ENCODE results near the gene TMEM45B. TPM values are rescaled to one million over a fixed set of nuclear protein-coding genes. Genes with fewer than 3 reads are reported as not detected.
A peak's percentile ranks its signal among the peaks of the same experiment; 100 is the strongest.

TMEM45B gene
- polyA plus RNA-seq (2011; rRNA removed): not detected in 2 replicates
- not detected in 2 replicates for polyA minus RNA-seq (2011; rRNA and poly(A)+ RNA removed)

GRCh38 chr11:129815596-129816461 lies at the start of gene TMEM45B:
TSS of gene TMEM45B (plus strand) at chr11:129815848. CDS start at chr11:129852483, 36,635 bp downstream.
- no peaks in the 10 kb centered on the region for H3K36me3 ChIP-seq (ENCODE audit: control insufficient read depth, insufficient read depth, low read length)
- POLR2A ChIA-PET: no interaction called here
- H3K4me3 ChIP-seq (ENCODE audit: low read depth, low read length): no peak within 1 kb of the TSS
- TF ChIP-seq CTCF (IDR thresholded peaks at IDR 0.05; ENCODE audit: insufficient read depth, low read depth, low read length): no peak
- CTCF ChIA-PET: no interaction called here
- H3K27me3 ChIP-seq (ENCODE audit: control insufficient read depth, insufficient read depth, low read length): peaks cover 9% of the 10 kb centered on the region
- DNase-seq (ENCODE audit: low read depth): no peak

- no peak for DNase-seq (ENCODE audit: low read depth)
- Histone ChIP-seq H3K36me3 (ENCODE audit: control insufficient read depth, insufficient read depth, low read length) (no peaks in the 10 kb centered on the region), H3K27me3 (ENCODE audit: control insufficient read depth, insufficient read depth, low read length) (no peaks in the 10 kb centered on the region), H3K4me3 (ENCODE audit: low read depth, low read length) (no peak overlapping the region)
- CTCF ChIA-PET: interaction anchor here (1.3 kb wide), 1 partner anchor 23 kb away, joined by 4 read pairs; no protein-coding TSS in a partner anchor
- POLR2A ChIA-PET: no interaction called here
- peak; percentile 70 for TF ChIP-seq CTCF (IDR thresholded peaks at IDR 0.05; ENCODE audit: insufficient read depth, low read depth, low read length)
Measured at GRCh38 chr11:129766898-129767604, 48.6 kb upstream of the TMEM45B start.

GRCh38 chr11:129767827-129768226 lies 47.8 kb upstream of the TMEM45B start:
- H3K36me3 ChIP-seq (ENCODE audit: control insufficient read depth, insufficient read depth, low read length): no peaks in the 10 kb centered on the region
- no peak for DNase-seq (ENCODE audit: low read depth)
- POLR2A ChIA-PET: no interaction called here
- H3K4me3 ChIP-seq (ENCODE audit: low read depth, low read length): no peak overlapping the region
- TF ChIP-seq CTCF (IDR thresholded peaks at IDR 0.05; ENCODE audit: insufficient read depth, low read depth, low read length): no peak
- CTCF ChIA-PET: interaction anchor here (0.5 to 1.3 kb wide), 2 partner anchors 364 to 562 kb away, joined by 3 to 5 read pairs; no protein-coding TSS in a partner anchor
- H3K27me3 ChIP-seq (ENCODE audit: control insufficient read depth, insufficient read depth, low read length): no peaks in the 10 kb centered on the region

GRCh38 chr11:129768356-129768755 lies 47.3 kb upstream of the TMEM45B start:
- Histone ChIP-seq H3K27me3 (ENCODE audit: control insufficient read depth, insufficient read depth, low read length) (no peaks in the 10 kb centered on the region), H3K36me3 (ENCODE audit: control insufficient read depth, insufficient read depth, low read length) (no peaks in the 10 kb centered on the region), H3K4me3 (ENCODE audit: low read depth, low read length) (no peak overlapping the region)
- ChIA-PET CTCF (interaction anchor here (0.5 to 1.3 kb wide), 2 partner anchors 364 to 563 kb away, joined by 3 to 5 read pairs; no protein-coding TSS in a partner anchor), POLR2A (no interaction called here)
- TF ChIP-seq CTCF (IDR thresholded peaks at IDR 0.05; ENCODE audit: insufficient read depth, low read depth, low read length): no peak
- DNase-seq (ENCODE audit: low read depth): no peak

GRCh38 chr11:129769059-129769458 lies 46.6 kb upstream of the TMEM45B start:
- no peak overlapping the region for H3K4me3 ChIP-seq (ENCODE audit: low read depth, low read length)
- no peak for TF ChIP-seq CTCF (IDR thresholded peaks at IDR 0.05; ENCODE audit: insufficient read depth, low read depth, low read length)
- H3K27me3 ChIP-seq (ENCODE audit: control insufficient read depth, insufficient read depth, low read length): no peaks in the 10 kb centered on the region
- ChIA-PET POLR2A (no interaction called here), CTCF (no interaction called here)
- DNase-seq (ENCODE audit: low read depth): no peak
- no peaks in the 10 kb centered on the region for H3K36me3 ChIP-seq (ENCODE audit: control insufficient read depth, insufficient read depth, low read length)
